ENCODE measurements around the gene ERI3. TPM values are rescaled to one million over a fixed set of nuclear protein-coding genes. Genes with fewer than 3 reads are reported as not detected.

Gene ERI3
- total and polyA plus RNA-seq, 2 of the 13 experiments (the other 11 are each of a cell fraction or from before 2014, with no cell fraction given) = 35.6 to 35.9 TPM

- TF ChIP-seq ZNF792 (CRISPR knock-in tag; IDR thresholded peaks at IDR 0.05) (peak; percentile 98; the same call in 1 of the 2 replicates), ADNP (CRISPR knock-in tag; IDR thresholded peaks at IDR 0.05) (no peak), POGZ (CRISPR knock-in tag; IDR thresholded peaks at IDR 0.05) (peak; percentile 74; the same call in 1 of the 2 replicates), ETV5 (CRISPR knock-in tag; IDR thresholded peaks at IDR 0.05; ENCODE audit: borderline replicate concordance) (peak; percentile 81; the same call in 1 of the 2 replicates), SMARCE1 (IDR thresholded peaks at IDR 0.05; ENCODE audit: borderline replicate concordance) (peak; percentile 86), MAF1 (CRISPR knock-in tag; IDR thresholded peaks at IDR 0.05; ENCODE audit: borderline replicate concordance) (0 out of 2 replicates have a peak, but pooled peaks have one; percentile 49), HMG20B (CRISPR knock-in tag; conservative IDR thresholded peaks at IDR 0.05) (peak; percentile 86), MTA1 (CRISPR knock-in tag; IDR thresholded peaks at IDR 0.05; ENCODE audit: borderline replicate concordance) (peak; percentile 51; the same call in 1 of the 2 replicates), NFRKB (IDR thresholded peaks at IDR 0.05) (no peak), SMC3 (IDR thresholded peaks at IDR 0.05; ENCODE audit: low read length) (peak; percentile 38; the same call in 1 of the 2 replicates), TOE1 (CRISPR knock-in tag; IDR thresholded peaks at IDR 0.05) (no peak), BORCS8-MEF2B (CRISPR knock-in tag; IDR thresholded peaks at IDR 0.05) (peak; percentile 61; the same call in 1 of the 2 replicates), CCDC6 (CRISPR knock-in tag; IDR thresholded peaks at IDR 0.05) (peak; percentile 81; the same call in 1 of the 2 replicates), ZNF646 (CRISPR knock-in tag; IDR thresholded peaks at IDR 0.05) (no peak; the same call in 1 of the 2 replicates), MXD4 (CRISPR knock-in tag; IDR thresholded peaks at IDR 0.05) (0 out of 2 replicates have a peak, but pooled peaks have one; percentile 36)
- TF ChIP-seq, protein P1, sequence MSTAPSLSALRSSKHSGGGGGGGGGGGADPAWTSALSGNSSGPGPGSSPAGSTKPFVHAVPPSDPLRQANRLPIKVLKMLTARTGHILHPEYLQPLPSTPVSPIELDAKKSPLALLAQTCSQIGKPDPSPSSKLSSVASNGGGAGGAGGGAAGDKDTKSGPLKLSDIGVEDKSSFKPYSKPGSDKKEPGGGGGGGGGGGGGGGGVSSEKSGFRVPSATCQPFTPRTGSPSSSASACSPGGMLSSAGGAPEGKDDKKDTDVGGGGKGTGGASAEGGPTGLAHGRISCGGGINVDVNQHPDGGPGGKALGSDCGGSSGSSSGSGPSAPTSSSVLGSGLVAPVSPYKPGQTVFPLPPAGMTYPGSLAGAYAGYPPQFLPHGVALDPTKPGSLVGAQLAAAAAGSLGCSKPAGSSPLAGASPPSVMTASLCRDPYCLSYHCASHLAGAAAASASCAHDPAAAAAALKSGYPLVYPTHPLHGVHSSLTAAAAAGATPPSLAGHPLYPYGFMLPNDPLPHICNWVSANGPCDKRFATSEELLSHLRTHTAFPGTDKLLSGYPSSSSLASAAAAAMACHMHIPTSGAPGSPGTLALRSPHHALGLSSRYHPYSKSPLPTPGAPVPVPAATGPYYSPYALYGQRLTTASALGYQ (CRISPR knock-in tag; IDR thresholded peaks at IDR 0.05) = peak; percentile 97
- TF ChIP-seq, protein P2, sequence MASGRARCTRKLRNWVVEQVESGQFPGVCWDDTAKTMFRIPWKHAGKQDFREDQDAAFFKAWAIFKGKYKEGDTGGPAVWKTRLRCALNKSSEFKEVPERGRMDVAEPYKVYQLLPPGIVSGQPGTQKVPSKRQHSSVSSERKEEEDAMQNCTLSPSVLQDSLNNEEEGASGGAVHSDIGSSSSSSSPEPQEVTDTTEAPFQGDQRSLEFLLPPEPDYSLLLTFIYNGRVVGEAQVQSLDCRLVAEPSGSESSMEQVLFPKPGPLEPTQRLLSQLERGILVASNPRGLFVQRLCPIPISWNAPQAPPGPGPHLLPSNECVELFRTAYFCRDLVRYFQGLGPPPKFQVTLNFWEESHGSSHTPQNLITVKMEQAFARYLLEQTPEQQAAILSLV (CRISPR knock-in tag; IDR thresholded peaks at IDR 0.05; ENCODE audit: borderline replicate concordance) = peak; percentile 28; the same call in 1 of the 2 replicates
- TF ChIP-seq, protein P3, sequence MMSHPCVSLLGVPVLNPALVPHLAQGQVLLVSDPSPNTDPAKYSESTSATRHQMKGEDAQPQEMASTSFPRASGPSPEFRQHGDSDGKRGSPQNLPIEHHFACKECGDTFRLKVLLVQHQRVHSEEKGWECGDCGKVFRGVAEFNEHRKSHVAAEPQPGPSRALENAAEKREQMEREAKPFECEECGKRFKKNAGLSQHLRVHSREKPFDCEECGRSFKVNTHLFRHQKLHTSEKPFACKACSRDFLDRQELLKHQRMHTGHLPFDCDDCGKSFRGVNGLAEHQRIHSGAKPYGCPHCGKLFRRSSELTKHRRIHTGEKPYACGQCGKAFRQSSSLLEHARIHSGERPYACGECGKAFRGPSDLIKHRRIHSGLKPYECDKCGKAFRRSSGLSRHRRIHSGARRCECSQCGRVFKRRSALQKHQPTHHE (CRISPR knock-in tag; IDR thresholded peaks at IDR 0.05; ENCODE audit: borderline replicate concordance) = peak; percentile 58; the same call in 1 of the 2 replicates
Measured at GRCh38 chr1:44283524-44284173, 71.4 kb downstream of the ERI3 start (continued).
